Endothelial cell of umbilical vein (primary cell): ENCODE measurements around the gene WBP2NL. TPM values are rescaled to one million over a fixed set of nuclear protein-coding genes. Genes with fewer than 3 reads are reported as not detected.

Experiments
- BruUV-seq: library from RNA; stranded (reverse); fragments of 400-500 nt; replicated peaks from 2 replicates; lab custom pipeline; 2021; lab: Mats Ljungman, UMichigan
- CTCF ChIA-PET: fragments of 300-600, 350-600 bp; sonication (Branson Sonifier 250); formaldehyde crosslinking; loops from one replicate; lab custom pipeline; 2021; ENCODE audit warnings: antibody characterized with exemption, inconsistent platforms; lab: Charles Lee
- POLR2A ChIA-PET: fragments of 300-600, 350-600 bp; sonication (Branson Sonifier 250); formaldehyde crosslinking; loops from one replicate; lab custom pipeline; 2021; ENCODE audit warnings: antibody characterized with exemption, inconsistent platforms; lab: Charles Lee
- DNase-seq: peaks from one replicate; pipeline ENCODE4 v3.0.0-alpha.2; 2011; ENCODE audit warnings: low read depth, low spot score
- FAIRE-seq: peaks from 2 replicates; lab custom pipeline; 2011; peaks lifted over from hg19 to GRCh38; lab: Jason Lieb, UNC
- H2AFZ ChIP-seq: 2 replicates; pipeline ENCODE4 v1.6.0; 2012; ENCODE audit warnings: low read depth, low read length, control low read depth, inconsistent platforms
- H3K27ac ChIP-seq: 2 replicates; pipeline ENCODE4 v1.5.1; 2011; ENCODE audit warnings: low read depth, mild to moderate bottlenecking, control low read depth, low read length, moderate library complexity; ENCODE audit not compliant: insufficient read depth
- H3K27me3 ChIP-seq, 2 experiments: 2 replicates each; pipeline versions ENCODE4 v1.6.0 to v1.6.1; 2011; ENCODE audit warnings: low read length in 2 of 2, mixed read lengths in 1 of 2; ENCODE audit not compliant: control insufficient read depth in 2 of 2, insufficient read depth in 2 of 2
- H3K36me3 ChIP-seq, 2 experiments: 2 replicates in 1 of 2; 3 replicates in 1 of 2; pipeline ENCODE4 v1.5.1; 2011; ENCODE audit warnings: low read length in 2 of 2, mild to moderate bottlenecking in 1 of 2, moderate library complexity in 1 of 2; ENCODE audit not compliant: control insufficient read depth in 2 of 2, insufficient read depth in 2 of 2; ENCODE audit errors: extremely low read depth in 1 of 2
- H3K4me1 ChIP-seq: 3 replicates; pipeline ENCODE4 v1.5.1; 2011; ENCODE audit warnings: mild to moderate bottlenecking, low read length; ENCODE audit not compliant: control insufficient read depth, insufficient read depth; ENCODE audit errors: extremely low read depth
- H3K4me2 ChIP-seq: 2 replicates; pipeline ENCODE4 v1.6.1; 2011; ENCODE audit warnings: low read length, control low read depth, mixed read lengths; ENCODE audit not compliant: insufficient read depth
- H3K4me3 ChIP-seq, 3 experiments: fragments of 200-600 bp in 1 of 3; sonication (generic), shearing (Covaris generic) in 1 of 3; replicated peaks in 1 of 3; 2 replicates each; pipeline ENCODE4 v1.5.1; 2011 to 2016; ENCODE audit warnings: control low read depth in 3 of 3, low read length in 3 of 3, mild to moderate bottlenecking in 2 of 3, inconsistent platforms in 1 of 3, low read depth in 1 of 3, moderate library complexity in 1 of 3; ENCODE audit not compliant: insufficient read depth in 1 of 3
- H3K79me2 ChIP-seq: 2 replicates; pipeline ENCODE4 v1.6.0; 2012; ENCODE audit warnings: low read length, inconsistent platforms; ENCODE audit not compliant: control insufficient read depth, insufficient read depth
- H3K9ac ChIP-seq: replicated peaks from 2 replicates; pipeline ENCODE3; 2011; ENCODE audit warnings: low read length, control low read depth; ENCODE audit not compliant: insufficient read depth; ENCODE audit errors: extremely low read depth
- H3K9me1 ChIP-seq: replicated peaks from 3 replicates; pipeline ENCODE4 v1.6.0; 2011; ENCODE audit warnings: mild to moderate bottlenecking, low read length; ENCODE audit not compliant: control insufficient read depth, insufficient read depth; ENCODE audit errors: extremely low read depth
- H3K9me3 ChIP-seq: replicated peaks from 2 replicates; pipeline ENCODE4 v1.5.1; 2012; ENCODE audit warnings: low read length, inconsistent platforms; ENCODE audit not compliant: control insufficient read depth, insufficient read depth
- H4K20me1 ChIP-seq: replicated peaks from 2 replicates; pipeline ENCODE3; 2011; ENCODE audit warnings: mild to moderate bottlenecking, low read length; ENCODE audit not compliant: control insufficient read depth, insufficient read depth; ENCODE audit errors: extremely low read depth
- EZH2 ChIP-seq: IDR thresholded peaks from 2 replicates; pipeline ENCODE4 v1.6.1; 2012; ENCODE audit warnings: borderline replicate concordance, low read depth, mild to moderate bottlenecking, moderate library complexity, low read length, inconsistent platforms; ENCODE audit not compliant: severe bottlenecking
- GATA2 ChIP-seq: IDR thresholded peaks from 2 replicates; pipeline ENCODE4 v1.7.0; 2011; ENCODE audit warnings: low read depth, mild to moderate bottlenecking, moderate library complexity, mixed read lengths, low read length; ENCODE audit not compliant: insufficient read length, insufficient read depth
- JUN ChIP-seq: IDR thresholded peaks from 2 replicates; pipeline ENCODE4 v1.6.1; 2011; ENCODE audit warnings: borderline replicate concordance, low read depth; ENCODE audit not compliant: insufficient read length, insufficient read depth
- MAX ChIP-seq: IDR thresholded peaks from 2 replicates; pipeline ENCODE4 v1.6.1; 2011; ENCODE audit not compliant: insufficient read depth, insufficient read length
- POLR2A ChIP-seq: IDR thresholded peaks from 2 replicates; pipeline ENCODE4 v1.6.1; 2012; ENCODE audit warnings: low read depth, mild to moderate bottlenecking, control low read depth, low read length
- POLR2AphosphoS5 ChIP-seq: IDR thresholded peaks from 2 replicates; pipeline ENCODE4 v1.6.1; 2012; ENCODE audit warnings: low read depth, mild to moderate bottlenecking, control low read depth, low read length, moderate library complexity; ENCODE audit not compliant: insufficient read depth
- dilution Hi-C: fragments of 300-500 bp; cut with MboI; formaldehyde crosslinking; loops from one replicate; pipeline ENCODE4 v1.15.0; 2019; ENCODE audit warnings: low sequenced_read_pairs; ENCODE audit not compliant: extremely low pct_ligation_motif_present
- intact Hi-C: fragments of 100-400 bp; cut with micrococcal nuclease; formaldehyde crosslinking; loops from one replicate; pipeline ENCODE4 v1.10.0; 2022
- polyA plus RNA-seq, 4 experiments: library from polyadenylated mRNA; depleted of rRNA in 3 of 4; stranded (reverse) in 3 of 4; unstranded in 1 of 4; fragments of >200 nt; gene quantifications; 2 replicates each; pipeline versions ENCODE4 v1.2.1 to v1.2.3, GENCODE V29; 2011 to 2012; ENCODE audit warnings: missing spikeins in 1 of 4
- total RNA-seq: library from RNA; stranded (reverse); gene quantifications from 2 replicates; pipeline ENCODE4 v1.2.3, GENCODE V29; 2021
- TF ChIP-seq, protein P1 (sequence below), 2 donors: IDR thresholded peaks; 1 replicate in 1 of 2; 2 replicates in 1 of 2; pipeline ENCODE4 v1.5.1; 2011; ENCODE audit warnings: low read length in 2 of 2, mild to moderate bottlenecking in 2 of 2, moderate library complexity in 2 of 2, control low read depth in 1 of 2, inconsistent platforms in 1 of 2, low read depth in 1 of 2; ENCODE audit not compliant: insufficient read depth in 1 of 2; ENCODE audit errors: extremely low read depth in 1 of 2

WBP2NL gene
- total and polyA plus RNA-seq, 2 donors (not counting 3 experiments of a cell fraction or from before 2014, with no cell fraction given): 0.08 to 0.27 TPM

- ChIA-PET CTCF (interaction anchor here (2.0 kb wide), 1 partner anchor 134 kb away, joined by 4 read pairs; no protein-coding TSS in a partner anchor), POLR2A (no interaction called here)
- Histone ChIP-seq H3K4me2 (no peak overlapping the region), H2AFZ (no peak overlapping the region), H3K27me3 (peaks cover 24 to 31% of the 10 kb centered on the region in 2 experiments), H4K20me1 (no peaks in the 10 kb centered on the region), H3K79me2 (no peaks in the 10 kb centered on the region), H3K4me3 (no peak overlapping the region), H3K9ac (no peak overlapping the region), H3K4me1 (peaks cover 3% of the 10 kb centered on the region), H3K27ac (no peak overlapping the region), H3K9me3 (no peaks in the 10 kb centered on the region), H3K36me3 (no peaks in the 10 kb centered on the region), H3K9me1 (no peaks in the 10 kb centered on the region)
- DNase-seq (no peak), FAIRE-seq (no peak)
- BruUV-seq: no TSS peak
- intact Hi-C loops: no loop called here
- TF ChIP-seq POLR2AphosphoS5: no peak
- no peak for TF ChIP-seq MAX
- TF ChIP-seq, protein P1, sequence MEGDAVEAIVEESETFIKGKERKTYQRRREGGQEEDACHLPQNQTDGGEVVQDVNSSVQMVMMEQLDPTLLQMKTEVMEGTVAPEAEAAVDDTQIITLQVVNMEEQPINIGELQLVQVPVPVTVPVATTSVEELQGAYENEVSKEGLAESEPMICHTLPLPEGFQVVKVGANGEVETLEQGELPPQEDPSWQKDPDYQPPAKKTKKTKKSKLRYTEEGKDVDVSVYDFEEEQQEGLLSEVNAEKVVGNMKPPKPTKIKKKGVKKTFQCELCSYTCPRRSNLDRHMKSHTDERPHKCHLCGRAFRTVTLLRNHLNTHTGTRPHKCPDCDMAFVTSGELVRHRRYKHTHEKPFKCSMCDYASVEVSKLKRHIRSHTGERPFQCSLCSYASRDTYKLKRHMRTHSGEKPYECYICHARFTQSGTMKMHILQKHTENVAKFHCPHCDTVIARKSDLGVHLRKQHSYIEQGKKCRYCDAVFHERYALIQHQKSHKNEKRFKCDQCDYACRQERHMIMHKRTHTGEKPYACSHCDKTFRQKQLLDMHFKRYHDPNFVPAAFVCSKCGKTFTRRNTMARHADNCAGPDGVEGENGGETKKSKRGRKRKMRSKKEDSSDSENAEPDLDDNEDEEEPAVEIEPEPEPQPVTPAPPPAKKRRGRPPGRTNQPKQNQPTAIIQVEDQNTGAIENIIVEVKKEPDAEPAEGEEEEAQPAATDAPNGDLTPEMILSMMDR (IDR thresholded peaks at IDR 0.05; ENCODE audit: extremely low read depth in 1 of 2, insufficient read depth in 1 of 2, low read depth in 1 of 2, low read length in 2 of 2): no peak
- TF ChIP-seq EZH2: no peak
- no peak for TF ChIP-seq POLR2A
- no peak for TF ChIP-seq GATA2
- no peak for TF ChIP-seq JUN
- dilution Hi-C loops: no loop called here
These were observed 19.9 kb upstream of the WBP2NL start for GRCh38 chr22:41978732-41979131.
